Kidney glomerular epithelial cell (primary cell): ENCODE measurements around the gene TDG.

ENCODE experiments used
- DNase-seq: peaks from one replicate; lab custom pipeline; 2025; lab: John Stamatoyannopoulos, UW

TDG gene

DNA sequence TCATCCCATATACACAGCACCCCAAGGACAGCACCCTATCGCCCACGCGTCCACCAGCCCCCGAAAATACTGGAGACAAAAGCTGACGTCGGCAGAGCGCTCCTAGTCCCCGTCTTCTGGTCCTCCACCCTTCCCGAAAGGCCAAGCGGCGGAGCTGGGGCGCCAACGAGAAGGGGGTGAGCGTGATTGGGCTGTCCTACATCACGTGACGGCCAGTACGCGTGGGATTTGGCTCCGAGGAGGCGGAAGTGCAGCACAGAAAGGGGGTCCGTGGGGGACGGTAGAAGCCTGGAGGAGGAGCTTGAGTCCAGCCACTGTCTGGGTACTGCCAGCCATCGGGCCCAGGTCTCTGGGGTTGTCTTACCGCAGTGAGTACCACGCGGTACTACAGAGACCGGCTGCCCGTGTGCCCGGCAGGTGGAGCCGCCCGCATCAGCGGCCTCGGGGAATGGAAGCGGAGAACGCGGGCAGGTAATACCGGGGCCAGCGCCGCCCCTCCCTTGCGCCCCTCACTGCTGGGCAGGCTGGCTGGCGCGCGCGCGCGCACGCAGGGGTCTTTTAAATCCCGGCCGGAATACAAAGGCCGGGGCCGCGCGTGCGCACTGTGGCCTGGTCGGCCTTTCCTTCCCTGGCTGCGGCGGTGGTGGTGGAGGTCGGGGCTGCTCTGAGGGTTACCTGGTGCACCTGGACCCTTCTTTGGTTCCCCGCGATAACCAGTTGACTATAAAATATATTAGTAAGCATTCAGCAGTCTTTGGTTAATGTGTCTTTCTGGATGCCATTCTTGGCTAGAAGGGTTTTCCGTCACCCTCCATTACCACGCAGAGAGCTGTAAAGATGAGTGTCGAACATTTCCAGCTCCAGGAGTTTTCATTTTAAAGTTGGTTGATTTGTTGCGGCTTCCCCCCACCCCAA, at the start of gene TDG:
Gene TDG, plus strand, starts transcription at position 283 of the 915 bp plus-strand sequence. Its CDS starts 166 bp downstream, at position 449.
- peak; percentile 95 for DNase-seq

DNA sequence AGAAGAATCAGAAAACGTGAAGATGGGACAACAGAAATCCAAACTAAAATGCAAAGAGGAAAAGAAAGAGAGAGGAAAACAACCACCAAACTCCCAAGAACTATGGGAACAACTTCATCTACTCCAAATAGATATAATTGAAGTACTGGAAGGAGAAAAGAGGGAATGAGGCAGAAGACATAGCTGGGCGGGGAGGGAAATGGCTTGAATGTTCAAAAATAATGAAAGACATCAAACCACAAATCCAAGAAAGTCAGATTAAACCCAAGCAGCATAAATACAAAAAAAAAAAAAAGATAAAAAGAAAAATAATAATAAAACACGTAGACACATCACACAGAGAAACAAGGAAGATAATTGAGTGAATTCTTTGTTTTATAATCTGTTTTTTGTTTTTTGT, 47.8 kb upstream of the TDG start:
- no peak for DNase-seq

DNA sequence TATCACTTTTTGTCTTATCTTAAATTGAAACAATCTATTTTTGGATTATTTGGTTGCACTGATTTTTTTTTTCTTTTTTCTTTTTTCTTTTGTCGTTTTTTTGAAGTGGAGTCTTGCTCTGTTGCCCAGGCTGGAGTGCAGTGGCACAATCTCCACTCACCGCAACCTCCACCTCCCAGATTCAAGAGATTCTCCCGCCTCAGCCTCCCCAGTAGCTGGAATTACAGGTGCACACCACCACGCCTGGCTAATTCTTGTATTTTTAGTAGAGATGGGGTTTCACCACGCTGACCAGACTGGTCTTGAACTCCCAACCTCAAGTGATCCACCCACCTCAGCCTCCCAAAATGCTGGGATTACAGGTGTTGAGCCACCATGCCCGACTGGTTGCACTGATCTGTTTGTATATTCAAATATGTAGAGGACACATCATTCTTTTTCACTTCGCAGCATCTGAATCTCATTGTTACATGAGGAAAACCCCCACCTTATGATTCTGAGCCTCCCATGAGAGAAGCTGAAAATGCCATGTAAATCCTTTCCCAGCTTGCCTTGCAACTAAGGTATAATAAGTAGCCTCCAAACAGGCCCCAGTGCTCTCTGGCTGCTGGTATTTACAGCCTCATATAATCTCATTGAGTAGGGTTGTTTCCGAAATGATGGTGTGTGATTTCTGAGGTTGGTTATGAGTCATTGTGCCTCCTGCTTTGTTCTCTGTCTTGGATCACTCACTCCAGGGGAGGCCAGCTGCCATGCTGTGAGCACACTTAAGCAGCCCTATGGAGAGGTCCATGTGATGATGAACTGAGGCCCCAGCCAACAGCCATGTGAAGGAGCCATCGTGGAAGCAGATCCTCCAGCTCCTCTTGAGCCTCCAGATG, 40.7 kb upstream of the TDG start:
- peak; percentile 57 for DNase-seq

DNA sequence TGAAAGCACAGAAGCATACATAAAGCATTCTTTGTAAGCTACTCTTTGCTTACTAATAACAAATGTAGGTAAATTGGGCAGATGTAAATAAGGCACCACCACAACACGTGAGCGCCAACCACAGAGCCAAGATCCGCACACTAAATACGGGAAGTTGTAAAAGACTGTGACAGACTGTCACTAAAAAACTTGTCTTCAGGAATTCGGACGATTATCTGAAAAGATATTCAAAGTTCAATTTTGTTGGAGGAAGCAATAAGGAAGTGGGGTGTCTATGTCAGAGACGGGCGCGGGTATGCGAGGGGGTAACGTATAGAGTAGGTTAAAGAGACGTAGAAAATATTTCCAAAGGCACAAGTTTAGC, 37.0 kb upstream of the TDG start:
- no peak for DNase-seq

DNA sequence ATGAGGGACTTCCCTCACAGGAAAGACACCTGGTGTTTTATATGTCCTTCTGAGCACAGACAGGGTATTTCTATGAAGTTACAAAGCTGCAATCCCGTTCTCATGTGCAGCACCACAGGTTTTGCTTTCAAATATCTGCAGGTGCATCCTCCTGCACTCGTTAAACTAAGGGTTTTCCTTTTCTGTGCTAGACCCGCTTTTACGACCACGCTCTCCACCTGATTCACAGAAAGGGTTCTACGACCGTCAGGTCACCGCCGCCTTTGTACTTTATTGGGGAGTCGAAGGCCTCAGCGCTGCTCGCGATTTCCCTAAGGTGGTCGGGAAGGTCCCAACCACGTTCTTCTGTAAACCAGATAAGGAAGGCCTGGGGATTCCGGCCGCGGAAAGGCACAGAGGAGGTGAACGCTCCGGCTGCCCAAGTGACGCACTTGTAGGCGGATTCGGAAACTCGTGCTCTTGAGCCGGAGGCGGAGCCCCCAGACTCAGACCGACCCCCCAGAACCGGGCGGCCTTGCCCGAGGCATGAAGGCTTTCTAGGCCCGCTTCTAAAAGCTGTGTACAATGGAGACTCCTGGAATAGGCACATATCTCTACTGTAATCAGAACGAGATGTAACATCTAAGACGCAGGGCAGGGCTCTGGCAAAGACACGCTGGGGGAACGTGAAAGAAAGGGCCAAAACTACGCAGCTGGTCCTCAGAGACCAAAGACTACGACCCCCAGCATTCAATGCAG, 36.5 kb upstream of the TDG start:
- DNase-seq = peak; percentile 94

DNA sequence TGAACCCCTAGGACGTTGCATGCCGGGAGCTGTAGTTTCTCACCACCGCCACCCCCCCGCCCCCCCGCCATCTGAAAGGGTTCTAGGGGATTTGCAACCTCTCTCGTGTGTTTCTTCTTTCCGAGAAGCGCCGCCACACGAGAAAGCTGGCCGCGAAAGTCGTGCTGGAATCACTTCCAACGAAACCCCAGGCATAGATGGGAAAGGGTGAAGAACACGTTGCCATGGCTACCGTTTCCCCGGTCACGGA, 36.0 kb upstream of the TDG start:
- no peak for DNase-seq

DNA sequence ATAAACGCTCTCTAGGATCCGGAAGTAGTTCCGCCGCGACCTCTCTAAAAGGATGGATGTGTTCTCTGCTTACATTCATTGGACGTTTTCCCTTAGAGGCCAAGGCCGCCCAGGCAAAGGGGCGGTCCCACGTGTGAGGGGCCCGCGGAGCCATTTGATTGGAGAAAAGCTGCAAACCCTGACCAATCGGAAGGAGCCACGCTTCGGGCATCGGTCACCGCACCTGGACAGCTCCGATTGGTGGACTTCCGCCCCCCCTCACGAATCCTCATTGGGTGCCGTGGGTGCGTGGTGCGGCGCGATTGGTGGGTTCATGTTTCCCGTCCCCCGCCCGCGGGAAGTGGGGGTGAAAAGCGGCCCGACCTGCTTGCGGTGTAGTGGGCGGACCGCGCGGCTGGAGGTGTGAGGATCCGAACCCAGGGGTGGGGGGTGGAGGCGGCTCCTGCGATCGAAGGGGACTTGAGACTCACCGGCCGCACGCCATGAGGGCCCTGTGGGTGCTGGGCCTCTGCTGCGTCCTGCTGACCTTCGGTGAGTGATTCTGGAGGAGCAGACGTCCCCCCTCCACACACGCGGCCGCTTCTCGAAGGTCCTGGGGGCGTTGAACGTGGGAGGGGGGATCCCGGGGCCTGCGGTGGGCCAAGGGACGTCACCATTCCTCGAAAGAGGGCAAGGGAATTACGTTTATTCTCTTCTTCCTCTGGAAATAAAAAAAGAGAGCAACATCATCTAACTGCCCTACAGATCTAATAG, 35.5 kb upstream of the TDG start, which contains the start of gene HSP90B1:
Gene HSP90B1, plus strand, starts transcription at position 377 of the 753 bp plus-strand sequence. Its CDS starts 106 bp downstream, at position 483.
- DNase-seq = peak; percentile 100

DNA sequence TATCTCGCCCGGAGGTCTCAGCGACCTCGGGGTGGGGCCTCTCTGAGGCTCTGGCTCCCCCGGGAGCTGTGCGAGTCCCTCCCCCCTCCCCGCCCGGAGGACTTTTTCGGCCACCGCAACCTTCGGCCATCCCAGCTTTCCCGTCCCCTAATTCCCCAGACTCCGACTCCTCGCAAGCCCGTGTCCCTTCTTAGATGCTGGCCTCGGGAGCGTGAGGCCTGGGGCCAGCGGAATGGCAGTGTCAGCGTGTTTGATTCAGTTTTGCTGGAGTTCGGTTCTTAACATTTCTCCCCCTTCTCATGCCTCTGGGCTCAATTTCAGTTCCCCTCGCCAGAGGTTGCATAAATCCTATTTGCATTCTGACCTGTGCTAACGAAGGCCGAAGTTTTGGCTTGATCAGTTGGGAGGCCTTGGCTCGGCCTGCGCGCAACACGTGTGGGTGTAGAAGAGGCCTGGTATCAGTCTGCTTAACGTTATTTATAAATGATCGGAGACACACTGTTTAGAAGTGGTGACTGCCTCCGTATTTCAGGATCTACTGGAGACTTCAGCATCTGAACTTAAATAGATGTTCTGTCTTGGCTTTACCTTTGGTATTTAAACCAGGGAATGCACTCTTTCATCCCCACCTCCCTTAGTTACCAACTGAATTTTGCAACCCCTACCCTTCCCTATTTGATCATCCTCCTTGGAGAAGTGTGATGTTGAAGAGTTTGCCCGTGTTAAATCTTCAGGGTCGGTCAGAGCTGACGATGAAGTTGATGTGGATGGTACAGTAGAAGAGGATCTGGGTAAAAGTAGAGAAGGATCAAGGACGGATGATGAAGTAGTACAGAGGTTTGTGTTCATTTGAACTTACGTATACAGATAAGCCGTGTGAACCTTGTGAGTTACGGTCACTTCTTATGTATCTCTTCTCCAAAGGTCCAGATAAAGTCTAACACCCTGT, 34.6 kb upstream of the TDG start:
- DNase-seq = no peak

DNA sequence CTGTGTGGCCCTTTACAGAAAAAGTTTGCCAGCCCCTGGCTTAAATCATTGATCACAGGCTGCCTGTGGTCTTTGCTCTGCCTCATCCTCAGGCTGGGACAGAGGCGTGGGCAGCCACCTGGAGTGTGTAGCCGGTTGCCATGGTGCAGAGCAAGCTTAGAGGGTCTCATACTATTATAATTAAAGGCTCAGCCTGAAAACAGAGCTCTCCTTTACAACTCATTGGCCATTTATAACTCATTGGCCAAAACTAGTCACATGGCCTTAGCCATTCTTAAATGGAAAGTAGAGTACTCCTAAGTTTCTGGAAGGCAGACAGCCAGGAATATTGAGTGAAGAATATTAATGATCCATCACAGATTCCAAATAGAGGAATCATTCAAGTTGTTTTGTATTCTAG, 32.4 kb upstream of the TDG start:
- no peak for DNase-seq

DNA sequence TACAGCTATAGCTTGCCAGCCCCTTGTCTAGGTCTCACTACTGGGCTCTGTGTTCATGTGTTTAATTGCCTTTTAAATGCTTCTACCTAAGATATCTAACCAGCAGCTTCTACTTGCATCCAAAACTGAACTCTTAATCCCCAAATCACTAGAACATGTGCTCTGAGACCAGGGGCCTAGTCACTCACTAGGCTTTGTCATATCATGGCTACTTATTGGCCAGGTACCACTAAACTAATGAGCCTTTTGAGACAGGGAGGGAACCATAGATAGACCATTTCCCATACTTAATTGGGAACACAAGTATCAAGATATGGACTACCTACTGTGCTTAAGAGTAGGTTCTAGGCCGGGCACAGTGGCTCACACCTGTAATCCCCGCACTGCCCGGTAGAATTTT, 29.0 kb upstream of the TDG start:
- no peak for DNase-seq

DNA sequence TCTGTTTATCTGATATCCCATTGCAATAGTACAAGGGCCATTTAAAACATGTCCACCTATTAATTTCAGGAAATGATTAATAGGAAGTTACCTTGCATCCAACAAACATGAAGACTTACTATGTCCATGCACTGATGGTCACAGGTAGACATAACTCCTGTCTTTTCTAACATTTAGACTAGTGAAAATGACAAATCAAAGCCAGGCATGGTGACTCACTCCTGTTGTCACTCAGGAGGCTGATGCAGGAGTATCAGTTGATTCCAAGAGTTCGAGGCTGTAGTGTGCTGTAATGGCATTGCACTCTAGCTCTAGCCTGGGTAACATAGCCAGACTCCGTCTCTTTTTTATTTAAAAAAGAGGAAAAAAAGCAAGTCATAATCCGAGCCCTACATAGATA, 20.7 kb upstream of the TDG start:
- DNase-seq = no peak

DNA sequence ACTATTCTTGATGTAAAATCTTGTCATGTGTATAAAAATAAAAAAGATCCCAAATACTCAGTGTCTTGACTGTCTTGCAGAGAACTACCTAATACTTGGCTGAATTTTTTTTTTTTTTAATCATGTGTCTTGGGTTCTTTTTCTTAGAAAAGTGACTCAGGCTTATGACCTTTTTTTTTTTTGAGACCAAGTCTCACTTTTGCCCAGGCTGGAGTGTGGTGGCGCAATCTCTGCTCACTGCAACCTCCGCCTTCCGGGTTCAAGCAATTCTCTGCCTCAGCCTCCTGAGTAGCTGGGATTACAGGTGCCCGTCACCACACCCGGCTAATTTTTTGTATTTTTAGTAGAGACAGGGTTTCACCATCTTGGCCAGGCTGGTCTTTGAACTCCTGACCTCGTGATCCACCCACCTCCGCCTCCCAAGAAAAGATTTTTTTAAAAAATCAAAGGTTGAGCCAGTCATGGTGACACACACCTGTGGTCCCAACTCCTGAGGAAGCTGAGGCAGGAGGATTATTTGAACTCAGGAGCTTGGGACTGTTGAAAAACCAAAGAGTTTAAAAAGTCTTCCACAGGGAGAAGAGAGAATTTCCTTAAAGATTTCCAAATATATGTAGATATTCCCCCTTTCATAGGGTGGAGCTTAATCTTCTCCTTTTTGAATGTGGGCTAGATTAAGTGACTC, 17.7 kb upstream of the TDG start:
- DNase-seq = no peak

DNA sequence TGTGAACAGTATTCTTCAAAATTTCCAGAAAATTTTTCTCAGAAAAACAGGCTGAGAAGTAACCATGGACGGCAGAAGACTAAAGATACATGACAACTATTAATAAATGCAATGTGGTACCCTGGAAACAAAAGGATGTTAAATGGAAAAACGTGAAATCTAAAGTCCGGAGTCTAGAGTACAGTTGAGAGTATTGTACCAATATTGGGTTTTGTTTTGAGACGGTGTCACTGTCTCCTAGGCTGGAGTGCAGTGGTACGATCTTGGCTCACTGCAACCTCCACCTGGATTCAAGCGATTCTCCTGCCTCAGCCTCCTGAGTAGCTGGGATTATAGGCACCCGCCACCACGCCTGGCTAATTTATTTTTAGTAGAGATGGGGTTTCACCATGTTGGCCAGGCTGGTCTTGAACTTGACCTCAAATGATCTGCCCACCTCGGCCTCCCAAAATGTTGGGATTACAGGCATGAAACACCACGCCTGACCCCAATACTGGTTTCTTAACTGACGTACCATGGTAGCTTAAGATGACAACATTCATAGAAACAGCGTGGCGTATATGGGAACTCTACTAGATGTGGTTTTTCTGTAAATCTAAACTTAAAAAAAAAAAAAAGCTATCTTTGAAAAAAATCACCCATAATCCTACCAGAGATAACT, 16.8 kb upstream of the TDG start:
- no peak for DNase-seq

DNA sequence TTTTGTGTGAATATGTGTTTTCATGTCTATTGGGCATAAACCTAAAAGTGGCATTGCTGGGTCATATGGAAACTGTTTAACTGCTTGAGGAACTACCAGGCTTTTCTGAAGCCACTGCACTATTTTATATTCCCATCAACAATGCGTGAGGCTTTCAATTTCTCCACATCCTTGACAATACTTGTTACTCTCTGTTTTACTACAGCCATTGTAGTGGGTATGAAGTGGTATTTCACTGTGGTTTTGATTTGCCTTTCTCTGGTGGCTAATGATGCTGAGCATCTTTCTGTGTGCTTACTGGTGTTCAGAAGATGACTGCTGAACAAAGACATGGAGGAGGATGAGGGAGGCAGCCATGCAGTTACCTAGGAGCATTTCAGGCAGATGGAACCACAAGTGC, 13.2 kb upstream of the TDG start:
- DNase-seq = no peak

DNA sequence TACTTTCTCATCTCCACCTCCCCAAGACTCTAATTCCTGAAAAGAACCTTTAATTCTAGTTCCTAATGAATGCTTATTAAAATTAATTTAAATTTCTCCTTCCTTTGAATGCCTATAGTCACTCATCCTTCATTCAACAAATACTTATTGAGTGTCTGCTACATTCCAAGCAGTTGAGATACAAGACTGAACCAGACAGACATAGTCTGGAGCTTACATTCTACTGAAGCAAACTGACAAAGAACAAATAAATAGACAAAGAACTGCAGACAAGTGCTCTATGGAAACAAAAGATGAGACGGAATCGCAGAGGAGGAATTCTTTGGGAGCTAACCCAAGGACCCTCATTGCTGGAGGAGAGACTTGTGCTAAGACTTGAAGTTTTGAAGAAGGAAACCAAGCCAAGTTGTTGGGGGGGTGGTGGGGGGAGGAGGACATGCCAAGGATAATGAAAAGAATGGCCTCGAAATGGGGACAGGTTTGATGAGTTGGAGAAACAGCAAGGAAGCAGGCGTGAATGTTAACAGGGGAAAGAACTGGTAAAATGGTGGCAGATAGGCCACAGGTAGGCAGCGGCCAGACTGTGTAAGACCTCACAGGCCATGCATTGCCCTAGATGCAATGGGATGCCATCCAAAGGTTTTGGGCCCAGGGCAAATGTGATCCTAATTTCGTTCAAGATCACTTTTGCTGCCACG, 9.7 kb upstream of the TDG start:
- no peak for DNase-seq

DNA sequence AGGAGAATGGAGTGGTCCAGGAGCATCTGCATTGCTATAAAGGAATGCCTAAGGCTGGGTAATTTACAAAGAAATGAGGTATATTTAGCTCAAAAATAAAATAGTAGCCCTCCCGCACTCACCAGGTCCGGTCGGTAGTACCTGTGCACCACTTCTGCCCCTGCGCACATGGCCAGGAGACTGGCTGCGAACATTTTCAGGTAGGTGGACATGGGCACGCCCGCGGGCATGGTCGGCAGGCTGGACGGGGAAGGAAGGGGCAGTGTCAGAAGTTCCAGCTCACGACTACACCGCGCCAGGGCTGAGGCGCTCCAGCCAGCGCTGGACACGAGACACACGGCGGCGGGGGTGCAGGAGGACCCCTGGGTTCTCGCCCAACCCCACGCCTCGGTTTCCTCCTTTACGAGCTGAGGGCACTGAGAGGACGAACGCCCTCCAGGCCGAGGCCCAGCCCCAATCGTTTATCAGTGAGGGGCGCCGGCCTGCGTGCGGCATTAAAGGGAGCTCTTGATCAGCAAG, 9.1 kb upstream of the TDG start:
- DNase-seq = no peak

DNA sequence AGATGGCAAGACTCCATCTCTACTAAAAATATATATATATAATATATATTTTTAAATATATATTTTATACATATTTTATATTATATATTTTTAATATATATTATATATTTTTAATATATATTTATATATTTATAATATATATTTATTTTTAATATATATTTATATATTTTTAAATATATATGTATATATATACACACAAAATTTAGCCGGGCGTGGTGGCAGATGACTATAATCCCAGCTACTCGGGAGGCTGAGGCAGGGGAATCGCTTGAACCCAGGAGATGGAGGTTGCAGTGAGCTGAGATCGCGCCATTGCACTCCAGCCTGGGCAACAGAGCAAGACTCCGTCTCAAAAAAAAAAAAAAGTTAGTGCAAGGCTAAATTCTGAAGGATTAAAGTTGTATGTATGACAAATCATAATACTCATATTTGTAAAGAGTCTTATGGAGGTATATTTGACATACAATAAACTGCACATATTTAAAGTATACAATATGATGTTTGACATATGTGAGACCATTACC, 7.7 kb upstream of the TDG start:
- no peak for DNase-seq

DNA sequence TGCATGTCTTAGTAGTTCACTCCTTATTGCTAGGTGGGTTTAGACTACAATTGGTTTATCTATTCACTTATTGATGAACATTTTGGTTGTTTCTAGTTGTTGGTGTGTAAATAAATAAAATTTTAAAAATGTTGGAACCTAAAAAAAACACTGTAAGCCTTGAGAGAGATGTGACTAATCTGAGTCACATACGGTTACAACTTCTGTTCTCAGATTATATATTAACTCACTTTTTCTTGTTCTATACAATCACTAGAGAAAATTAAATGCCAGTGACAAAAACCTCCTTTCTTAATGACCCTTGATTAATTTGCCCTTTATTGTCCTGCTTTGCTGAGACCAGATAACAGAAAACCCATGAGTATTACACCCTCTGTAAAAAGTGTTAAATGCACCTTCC, 7.1 kb upstream of the TDG start:
- DNase-seq = no peak
